H9 (cell line): ENCODE results near the gene ABTB1. TPM values are rescaled to one million over a fixed set of nuclear protein-coding genes. Genes with fewer than 3 reads are reported as not detected.

Experiments used
- DNase-seq: peaks from one replicate; pipeline ENCODE4 v3.0.0-alpha.2; 2017
- H2AFZ ChIP-seq: one replicate; pipeline ENCODE4 v1.6.1; 2013; ENCODE audit warnings: mild to moderate bottlenecking, low read length, control low read depth, moderate library complexity
- H2AK5ac ChIP-seq: 2 replicates; pipeline ENCODE4 v1.6.1; 2013; ENCODE audit warnings: low read length, control low read depth, mixed read lengths; ENCODE audit not compliant: insufficient read length
- H2BK120ac ChIP-seq: one replicate; pipeline ENCODE4 v1.6.1; 2013; ENCODE audit warnings: low read depth, mild to moderate bottlenecking, low read length, control low read depth, inconsistent platforms; ENCODE audit not compliant: poor library complexity, severe bottlenecking
- H2BK12ac ChIP-seq: 2 replicates; pipeline ENCODE4 v1.6.1; 2013; ENCODE audit warnings: low read length, control low read depth, mixed read lengths, low read depth; ENCODE audit not compliant: insufficient read length
- H2BK15ac ChIP-seq: 2 replicates; pipeline ENCODE4 v1.6.1; 2013; ENCODE audit warnings: low read depth, low read length, control low read depth
- H2BK20ac ChIP-seq: one replicate; pipeline ENCODE4 v1.6.1; 2013; ENCODE audit warnings: low read depth, mild to moderate bottlenecking, low read length, control low read depth, inconsistent platforms; ENCODE audit not compliant: poor library complexity, severe bottlenecking
- H2BK5ac ChIP-seq: 2 replicates; pipeline ENCODE4 v1.6.1; 2013; ENCODE audit warnings: low read length, control low read depth, mixed read lengths; ENCODE audit not compliant: insufficient read length
- H3K14ac ChIP-seq: 2 replicates; pipeline ENCODE4 v1.6.1; 2013; ENCODE audit warnings: low read length, control low read depth; ENCODE audit not compliant: insufficient read depth
- H3K18ac ChIP-seq: 2 replicates; pipeline ENCODE4 v1.6.1; 2013; ENCODE audit warnings: low read depth, mild to moderate bottlenecking, mixed read lengths, low read length, control low read depth; ENCODE audit not compliant: insufficient read length
- H3K23ac ChIP-seq: 2 replicates; pipeline ENCODE4 v1.6.1; 2013; ENCODE audit warnings: low read length, control low read depth, mixed read lengths, low read depth; ENCODE audit not compliant: insufficient read length
- H3K23me2 ChIP-seq: 2 replicates; pipeline ENCODE4 v1.6.1; 2013; ENCODE audit warnings: low read depth, mild to moderate bottlenecking, mixed read lengths, low read length, control low read depth; ENCODE audit not compliant: insufficient read length, poor library complexity, severe bottlenecking
- H3K27ac ChIP-seq: 2 replicates; pipeline ENCODE4 v1.5.1; 2013; ENCODE audit warnings: low read length, control low read depth, mixed read lengths, low read depth; ENCODE audit not compliant: insufficient read length
- H3K27me3 ChIP-seq: 2 replicates; pipeline ENCODE4 v1.6.1; 2013; ENCODE audit warnings: low read length, control low read depth, inconsistent platforms; ENCODE audit not compliant: insufficient read depth
- H3K4ac ChIP-seq: 2 replicates; pipeline ENCODE4 v1.6.1; 2013; ENCODE audit warnings: low read depth, mild to moderate bottlenecking, control low read depth, inconsistent platforms, low read length, moderate library complexity
- H3K4me1 ChIP-seq: 2 replicates; pipeline ENCODE4 v1.6.1; 2013; ENCODE audit warnings: low read length, control low read depth, inconsistent platforms; ENCODE audit not compliant: insufficient read depth
- H3K4me2 ChIP-seq: 2 replicates; pipeline ENCODE4 v1.6.1; 2013; ENCODE audit warnings: low read length, control low read depth, mixed read lengths; ENCODE audit not compliant: insufficient read length, insufficient read depth
- H3K56ac ChIP-seq: 2 replicates; pipeline ENCODE4 v1.6.1; 2013; ENCODE audit warnings: low read depth, mild to moderate bottlenecking, mixed read lengths, low read length, control low read depth; ENCODE audit not compliant: insufficient read length
- H3K79me1 ChIP-seq: 2 replicates; pipeline ENCODE4 v1.6.1; 2013; ENCODE audit warnings: low read depth, mild to moderate bottlenecking, moderate library complexity, low read length, control low read depth, inconsistent platforms; ENCODE audit not compliant: insufficient read depth, poor library complexity, severe bottlenecking
- H3K79me2 ChIP-seq: 2 replicates; pipeline ENCODE4 v1.6.1; 2013; ENCODE audit warnings: low read length, control low read depth, inconsistent platforms; ENCODE audit not compliant: insufficient read depth
- H3K9ac ChIP-seq: 2 replicates; pipeline ENCODE4 v1.6.1; 2013; ENCODE audit warnings: low read length, control low read depth, mixed read lengths; ENCODE audit not compliant: insufficient read length; ENCODE audit errors: extremely low read depth
- H3K9me3 ChIP-seq: one replicate; pipeline ENCODE4 v1.6.1; 2013; ENCODE audit warnings: low read depth, low read length, inconsistent platforms; ENCODE audit not compliant: control insufficient read depth
- H3T11ph ChIP-seq: one replicate; pipeline ENCODE4 v1.6.1; 2013; ENCODE audit warnings: mild to moderate bottlenecking, low read length, control low read depth, inconsistent platforms
- H4K20me1 ChIP-seq: one replicate; pipeline ENCODE4 v1.6.1; 2013; ENCODE audit not compliant: control insufficient read depth, insufficient read length, insufficient read depth
- H4K5ac ChIP-seq: 2 replicates; pipeline ENCODE4 v1.6.1; 2013; ENCODE audit warnings: low read depth, mild to moderate bottlenecking, mixed read lengths, low read length, control low read depth; ENCODE audit not compliant: insufficient read length
- H4K8ac ChIP-seq: replicated peaks from 2 replicates; pipeline ENCODE4 v1.6.1; 2013; ENCODE audit warnings: low read length, control low read depth, mixed read lengths, low read depth; ENCODE audit not compliant: insufficient read length
- H4K91ac ChIP-seq: 2 replicates; pipeline ENCODE4 v1.6.1; 2013; ENCODE audit warnings: low read depth, mild to moderate bottlenecking, moderate library complexity, mixed read lengths, low read length, control low read depth; ENCODE audit not compliant: insufficient read length
- H3K27ac Mint-ChIP-seq, 3 experiments: 2 replicates in 2 of 3; 3 replicates in 1 of 3; pipeline ENCODE4 v1.8.0; 2020 to 2021; ENCODE audit warnings: mixed read lengths in 3 of 3, mild to moderate bottlenecking in 1 of 3, moderate library complexity in 1 of 3
- H3K27me3 Mint-ChIP-seq: 2 replicates; pipeline ENCODE4 v1.8.0; 2021; ENCODE audit warnings: low read depth, mild to moderate bottlenecking, moderate library complexity, mixed read lengths
- H3K36me3 Mint-ChIP-seq, 3 experiments: 2 replicates in 2 of 3; 3 replicates in 1 of 3; pipeline ENCODE4 v1.8.0; 2020 to 2021; ENCODE audit warnings: low read depth in 3 of 3, mixed read lengths in 3 of 3; ENCODE audit not compliant: insufficient read depth in 1 of 3
- H3K4me1 Mint-ChIP-seq, 2 experiments: 2 replicates each; pipeline ENCODE4 v1.8.0; 2020; ENCODE audit warnings: mixed read lengths in 2 of 2
- H3K4me3 Mint-ChIP-seq, 2 experiments: 2 replicates in 1 of 2; 3 replicates in 1 of 2; pipeline ENCODE4 v1.8.0; 2020 to 2021; ENCODE audit warnings: mild to moderate bottlenecking in 2 of 2, mixed read lengths in 2 of 2, moderate library complexity in 1 of 2
- H3K9me3 Mint-ChIP-seq, 2 experiments: 2 replicates in 1 of 2; 3 replicates in 1 of 2; pipeline ENCODE4 v1.8.0; 2020; ENCODE audit warnings: mild to moderate bottlenecking in 2 of 2, mixed read lengths in 2 of 2, moderate library complexity in 1 of 2
- CTCF ChIP-seq: fragments of 200-600 bp; sonication (generic); conservative IDR thresholded peaks from 3 replicates; pipeline ENCODE4 v1.8.0; 2021; ENCODE audit warnings: antibody characterized with exemption, mild to moderate bottlenecking
- WGBS: extraction: QIAGEN DNeasy Blood & Tissue Kit; methylation state at CpG from one replicate; pipeline ENCODE4 v1.1.7; 2013; ENCODE audit warnings: missing lambda C conversion rate, low lambda C conversion rate, mixed read lengths; ENCODE audit not compliant: insufficient read length; ENCODE audit errors: extremely low coverage; 5-methylcytosine and 5-hydroxymethylcytosine counted together
- total RNA-seq: library from RNA; stranded (reverse); gene quantifications from 2 replicates; pipeline ENCODE4 v1.2.1, GENCODE V29; 2021

Gene ABTB1
- total RNA-seq, 1 experiment from 2014 or later = 6.2 TPM

DNA sequence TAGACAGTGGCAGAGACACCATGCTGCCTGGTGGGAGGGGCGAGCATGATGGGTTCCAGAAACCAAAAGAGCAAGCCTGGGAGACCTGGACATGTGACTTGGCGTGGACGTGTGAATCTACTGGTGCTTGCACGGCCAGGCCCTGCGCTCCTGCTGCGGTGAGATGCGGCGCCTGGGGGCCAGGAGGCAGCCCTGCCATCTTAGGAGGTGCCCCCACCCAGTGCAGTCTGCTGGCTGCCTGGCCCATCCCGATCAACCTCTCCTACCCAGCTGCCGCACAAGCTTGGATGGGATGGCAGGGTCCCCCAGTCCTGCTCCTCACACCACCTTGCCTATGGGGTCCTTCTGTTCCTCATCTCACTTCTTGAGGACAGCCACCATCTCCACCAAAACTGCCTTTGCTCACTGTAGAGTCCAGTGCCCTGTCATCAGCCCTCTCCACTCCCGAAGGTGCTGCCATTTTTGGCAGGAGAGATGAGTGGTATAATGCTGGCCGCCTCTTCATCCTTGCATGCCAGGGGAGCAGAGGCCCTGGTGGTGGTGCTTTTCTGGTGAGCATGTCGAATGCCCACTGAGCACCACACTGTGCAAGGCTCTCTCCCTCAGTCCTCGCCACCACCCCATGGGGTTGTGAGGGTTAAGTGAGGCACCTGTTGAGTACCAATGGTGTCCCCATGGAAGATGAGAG lies 3.1 kb upstream of the ABTB1 start:
- no peak overlapping the region for H3K4me3 Mint-ChIP-seq
- no peak for TF ChIP-seq CTCF
- no peak overlapping the region for H2BK5ac ChIP-seq
- H4K5ac ChIP-seq = no peak overlapping the region
- no CpG with 5 or more reads among the region's 14 CpGs for WGBS
- H3K79me2 ChIP-seq = no peaks in the 10 kb centered on the region
- H3K27ac Mint-ChIP-seq = peak overlapping the region in 1 of 3 experiments; percentile 31; a peak in 1 of 7 replicates
- H2BK15ac ChIP-seq = no peak overlapping the region
- H2BK12ac ChIP-seq = no peak overlapping the region
- no peak overlapping the region for H3K9ac ChIP-seq
- H2BK120ac ChIP-seq = no peak overlapping the region
- no peak overlapping the region for H2AFZ ChIP-seq
- no peak overlapping the region for H3K18ac ChIP-seq
- no peaks in the 10 kb centered on the region for H3K9me3 ChIP-seq
- no peaks in the 10 kb centered on the region for H3K9me3 Mint-ChIP-seq
- no peak overlapping the region for H2AK5ac ChIP-seq
- DNase-seq = no peak
- H3K36me3 Mint-ChIP-seq = peaks cover 5 to 21% (median 11%) of the 10 kb centered on the region in 3 experiments
- H4K91ac ChIP-seq = no peak overlapping the region
- no peak overlapping the region for H3K4me2 ChIP-seq
- H3K23ac ChIP-seq = no peak overlapping the region
- H3K79me1 ChIP-seq = no peaks in the 10 kb centered on the region
- H4K8ac ChIP-seq = no peak overlapping the region
- H2BK20ac ChIP-seq = no peak overlapping the region
- H3K27me3 Mint-ChIP-seq = peaks cover 7% of the 10 kb centered on the region
- no peak overlapping the region for H3K4ac ChIP-seq
- no peak overlapping the region for H3K56ac ChIP-seq
- H3K23me2 ChIP-seq = peaks cover 10% of the 10 kb centered on the region
- no peak overlapping the region for H3T11ph ChIP-seq
- no peaks in the 10 kb centered on the region for H3K27me3 ChIP-seq
- peaks cover 10 to 12% of the 10 kb centered on the region in 2 experiments for H3K4me1 Mint-ChIP-seq
- H4K20me1 ChIP-seq = no peaks in the 10 kb centered on the region
- H3K14ac ChIP-seq = no peak overlapping the region
- H3K27ac ChIP-seq = no peak overlapping the region
- H3K4me1 ChIP-seq = no peaks in the 10 kb centered on the region
